Activated T-helper 1 cell treated with anti-CD3 and anti-CD28 coated beads, Interleukin-2, amount 50 U/mL, for 16 hours (primary cell): ENCODE data around the gene SEMA6B.
A peak's percentile ranks its signal among the peaks of the same experiment; 100 is the strongest.
"Not testable (repeated sequence)": the region's sequence is repeated elsewhere in the genome, so short reads cannot be mapped to it uniquely, and the experiment has no call there.

Source experiments
- DNase-seq, 2 donors: peaks; one replicate each; pipeline ENCODE4 v3.0.0-alpha.2; 2020; ENCODE audit warnings: low read depth in 1 of 2, low spot score in 1 of 2

Gene SEMA6B

GRCh38 chr19:4550018-4550417, 9.5 kb downstream of the SEMA6B start:
- DNase-seq, result no peak

GRCh38 chr19:4548238-4548584, 11.3 kb downstream of the SEMA6B start:
- no peak for DNase-seq

- no peak for DNase-seq
Measured at GRCh38 chr19:4547303-4548237, 11.9 kb downstream of the SEMA6B start.

GRCh38 chr19:4543842-4544647, 15.4 kb downstream of the SEMA6B start:
- DNase-seq, result no peak

GRCh38 chr19:4542896-4543841, 16.3 kb downstream of the SEMA6B start:
- no peak for DNase-seq

GRCh38 chr19:4541806-4542145, 17.7 kb downstream of the SEMA6B start:
- DNase-seq, result not testable (repeated sequence)

- DNase-seq, result no peak
Measured at GRCh38 chr19:4541114-4541805, 18.2 kb downstream of the SEMA6B start.

- no peak for DNase-seq
Measured at GRCh38 chr19:4539693-4540581, 19.5 kb downstream of the SEMA6B start, which contains the start of gene LRG1. Gene LRG1 (minus strand): TSS chr19:4540036. CDS start chr19:4540013, 23 bp downstream.

- no peak for DNase-seq
Measured at GRCh38 chr19:4539169-4539692, 20.3 kb downstream of the SEMA6B start.

- no peak for DNase-seq
Measured at GRCh38 chr19:4538601-4538954, 20.9 kb downstream of the SEMA6B start.

GRCh38 chr19:4537953-4538600, 21.4 kb downstream of the SEMA6B start:
- no peak for DNase-seq

- no peak for DNase-seq
Measured at GRCh38 chr19:4536798-4537197, 22.7 kb downstream of the SEMA6B start.

GRCh38 chr19:4534836-4535658, 24.4 kb downstream of the SEMA6B start, which contains the start of gene PLIN5:
Gene PLIN5 (minus strand): TSS chr19:4535224. CDS start chr19:4534074, 1,150 bp downstream.
- DNase-seq, result peak in 1 of 2 donors; percentile 11

GRCh38 chr19:4533835-4534424, 25.6 kb downstream of the SEMA6B start:
- DNase-seq, result no peak

GRCh38 chr19:4533334-4533733, 26.1 kb downstream of the SEMA6B start:
- no peak for DNase-seq

- no peak for DNase-seq
Measured at GRCh38 chr19:4531562-4532165, 27.8 kb downstream of the SEMA6B start.

GRCh38 chr19:4529924-4530522, 29.5 kb downstream of the SEMA6B start:
- no peak for DNase-seq
